ENCODE results near the gene GGCX. TPM values are rescaled to one million over a fixed set of nuclear protein-coding genes. Genes with fewer than 3 reads are reported as not detected.
A peak's percentile ranks its signal among the peaks of the same experiment; 100 is the strongest.

GGCX gene
- total and polyA plus RNA-seq, 8 donors, result 15.7 to 43.4 (median 27.1) TPM

- peak overlapping the region in 3 of 4 donors; percentile 66 to 98 (median 90) for H3K4me3 ChIP-seq
- no peaks in the 10 kb centered on the region for H3K9me3 ChIP-seq
- peaks cover 0 to 23% (median 5%) of the 10 kb centered on the region in 3 donors for H3K4me1 ChIP-seq
- FAIRE-seq (no peak), ATAC-seq (no peak), DNase-seq (no peak)
- intact Hi-C loops (cut with DNase I), result no loop called here
- peaks cover 15 to 53% (median 53%) of the 10 kb centered on the region in 3 donors for H3K36me3 ChIP-seq
- no peaks in the 10 kb centered on the region for H3K27me3 ChIP-seq
- 48 to 61% methylated on average over 4 of the region's 4 CpGs for WGBS, 2 donors
- no peak for TF ChIP-seq CTCF (IDR thresholded peaks at IDR 0.05)
- H3K27ac ChIP-seq, result no peak overlapping the region
Observed at GRCh38 chr2:85542777-85543176, 18.5 kb downstream of the GGCX start.

GRCh38 chr2:85541753-85542457 lies 19.4 kb downstream of the GGCX start:
- peaks cover 7 to 29% (median 11%) of the 10 kb centered on the region in 3 donors for H3K4me1 ChIP-seq
- FAIRE-seq (no peak), DNase-seq (peak in 1 of 6 donors; percentile 63), ATAC-seq (no peak)
- peak overlapping the region in 2 of 4 donors; percentile 98 to 99 for H3K27ac ChIP-seq
- no peaks in the 10 kb centered on the region for H3K9me3 ChIP-seq
- intact Hi-C loops (cut with DNase I), result no loop called here
- no peaks in the 10 kb centered on the region for H3K27me3 ChIP-seq
- TF ChIP-seq CTCF (IDR thresholded peaks at IDR 0.05), result no peak
- 22 to 29% methylated on average over 5 of the region's 5 CpGs for WGBS, 2 donors
- H3K36me3 ChIP-seq, result peaks cover 15 to 53% (median 53%) of the 10 kb centered on the region in 3 donors
- H3K4me3 ChIP-seq, result peak overlapping the region in 3 of 4 donors; percentile 66 to 98 (median 90)

- ATAC-seq, result no peak
- intact Hi-C loops (cut with DNase I), result no loop called here
- peaks cover 10 to 36% (median 14%) of the 10 kb centered on the region in 3 donors for H3K4me1 ChIP-seq
- H3K36me3 ChIP-seq, result peaks cover 15 to 53% (median 53%) of the 10 kb centered on the region in 3 donors
- peak overlapping the region in 3 of 4 donors; percentile 97 to 99 (median 98) for H3K27ac ChIP-seq
- no peaks in the 10 kb centered on the region for H3K9me3 ChIP-seq
- no peak for TF ChIP-seq CTCF (IDR thresholded peaks at IDR 0.05)
- WGBS, 2 donors, result 19 to 20% methylated on average over 4 of the region's 4 CpGs
- H3K27me3 ChIP-seq, result no peaks in the 10 kb centered on the region
- DNase-seq, result no peak
- H3K4me3 ChIP-seq, result peak overlapping the region; percentile 66 to 98 (median 92)
- FAIRE-seq, result no peak
Observed at GRCh38 chr2:85541262-85541661, 20.0 kb downstream of the GGCX start.

- Histone ChIP-seq H3K9me3 (no peaks in the 10 kb centered on the region), H3K4me1 (peaks cover 10 to 45% (median 17%) of the 10 kb centered on the region in 3 donors), H3K27ac (peak overlapping the region; percentile 94 to 99 (median 98)), H3K4me3 (peak overlapping the region; percentile 66 to 98 (median 92)), H3K36me3 (peaks cover 15 to 49% (median 42%) of the 10 kb centered on the region in 3 donors), H3K27me3 (no peaks in the 10 kb centered on the region)
- 2 to 4% methylated on average over 11 of the region's 11 CpGs for WGBS, 2 donors
- DNase-seq, result no peak
- FAIRE-seq, result no peak
- no peak for TF ChIP-seq CTCF (IDR thresholded peaks at IDR 0.05)
- intact Hi-C loops (cut with DNase I), result no loop called here
- no peak for ATAC-seq
Observed at GRCh38 chr2:85540133-85540648, 21.1 kb downstream of the GGCX start.

Measured in pancreas (tissue), 10 donors.